H1 (cell line): Measurements from ENCODE around the gene LMTK2. TPM values are rescaled to one million over a fixed set of nuclear protein-coding genes. Genes with fewer than 3 reads are reported as not detected.

Experiments
- BACH1 ChIP-seq: IDR thresholded peaks from 2 replicates; pipeline ENCODE4 v1.6.1; 2012; ENCODE audit warnings: low read length, improper control_type of control experiment
- EP300 ChIP-seq, 2 experiments: IDR thresholded peaks; 1 replicate in 1 of 2; 2 replicates in 1 of 2; pipeline ENCODE4 v1.6.1; 2011 to 2012; ENCODE audit warnings: low read depth in 2 of 2, low read length in 2 of 2, mild to moderate bottlenecking in 2 of 2, borderline replicate concordance in 1 of 2, inconsistent platforms in 1 of 2, moderate library complexity in 1 of 2
- polyA plus RNA-seq, 7 experiments: library from polyadenylated mRNA; depleted of rRNA in 3 of 7; stranded (reverse) in 5 of 7; unstranded in 2 of 7; fragments of >200 nt in 5 of 7; fragments of 200-250 nt in 2 of 7; gene quantifications; 1 replicate in 5 of 7; 2 replicates in 1 of 7; 4 replicates in 1 of 7; pipeline versions ENCODE4 v1.2.1 to v1.2.3, GENCODE V29; 2011 to 2013; ENCODE audit warnings: missing spikeins in 2 of 7, mixed read lengths in 2 of 7
- total RNA-seq: library from RNA; stranded (reverse); fragmentation: NEBNext Ultra II Directional; extraction: Animal tissue kit (Norgen Biotek cat#: 25700); gene quantifications from 2 replicates; pipeline ENCODE4 v1.2.1, GENCODE V29; 2021
- TF ChIP-seq, protein P1 (sequence below): fragments of 300-600 bp; sonication (generic); IDR thresholded peaks from 2 replicates; pipeline ENCODE4 v1.7.1; 2012; ENCODE audit warnings: low read length, moderate library complexity, mild to moderate bottlenecking, inconsistent platforms; ENCODE audit not compliant: insufficient replicate concordance
- TF ChIP-seq, protein P2 (sequence below): IDR thresholded peaks from 2 replicates; pipeline ENCODE4 v1.6.1; 2012; ENCODE audit warnings: inconsistent platforms

Gene LMTK2
- total and polyA plus RNA-seq, 2 of the 8 experiments (the other 6 are each of a cell fraction or from before 2014, with no cell fraction given), result 9.7 to 30.7 TPM

DNA sequence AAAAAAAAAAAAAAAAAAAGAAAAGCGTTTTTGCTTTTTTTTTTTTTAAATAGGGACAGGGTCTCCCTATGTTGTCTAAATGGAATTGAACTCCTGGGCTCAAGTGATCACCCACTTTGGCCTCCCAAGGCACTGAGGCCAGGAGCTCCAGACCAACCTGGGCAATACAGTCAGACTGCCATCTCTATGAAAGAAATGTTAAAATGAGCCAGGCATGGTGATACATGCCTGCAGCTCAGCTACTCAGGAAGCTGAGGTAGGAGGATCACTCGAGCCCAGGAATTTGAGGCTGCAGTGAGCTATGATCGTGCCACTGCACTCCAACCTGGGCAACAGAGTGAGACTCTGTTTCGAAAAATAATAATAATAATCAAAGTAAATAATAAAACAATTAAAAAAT lies 16.5 kb upstream of the LMTK2 start (continued):
- TF ChIP-seq EP300 (IDR thresholded peaks at IDR 0.05; ENCODE audit: borderline replicate concordance in 1 of 2, low read depth in 2 of 2, low read length in 2 of 2) (no peak), BACH1 (no peak)
- TF ChIP-seq, protein P1, sequence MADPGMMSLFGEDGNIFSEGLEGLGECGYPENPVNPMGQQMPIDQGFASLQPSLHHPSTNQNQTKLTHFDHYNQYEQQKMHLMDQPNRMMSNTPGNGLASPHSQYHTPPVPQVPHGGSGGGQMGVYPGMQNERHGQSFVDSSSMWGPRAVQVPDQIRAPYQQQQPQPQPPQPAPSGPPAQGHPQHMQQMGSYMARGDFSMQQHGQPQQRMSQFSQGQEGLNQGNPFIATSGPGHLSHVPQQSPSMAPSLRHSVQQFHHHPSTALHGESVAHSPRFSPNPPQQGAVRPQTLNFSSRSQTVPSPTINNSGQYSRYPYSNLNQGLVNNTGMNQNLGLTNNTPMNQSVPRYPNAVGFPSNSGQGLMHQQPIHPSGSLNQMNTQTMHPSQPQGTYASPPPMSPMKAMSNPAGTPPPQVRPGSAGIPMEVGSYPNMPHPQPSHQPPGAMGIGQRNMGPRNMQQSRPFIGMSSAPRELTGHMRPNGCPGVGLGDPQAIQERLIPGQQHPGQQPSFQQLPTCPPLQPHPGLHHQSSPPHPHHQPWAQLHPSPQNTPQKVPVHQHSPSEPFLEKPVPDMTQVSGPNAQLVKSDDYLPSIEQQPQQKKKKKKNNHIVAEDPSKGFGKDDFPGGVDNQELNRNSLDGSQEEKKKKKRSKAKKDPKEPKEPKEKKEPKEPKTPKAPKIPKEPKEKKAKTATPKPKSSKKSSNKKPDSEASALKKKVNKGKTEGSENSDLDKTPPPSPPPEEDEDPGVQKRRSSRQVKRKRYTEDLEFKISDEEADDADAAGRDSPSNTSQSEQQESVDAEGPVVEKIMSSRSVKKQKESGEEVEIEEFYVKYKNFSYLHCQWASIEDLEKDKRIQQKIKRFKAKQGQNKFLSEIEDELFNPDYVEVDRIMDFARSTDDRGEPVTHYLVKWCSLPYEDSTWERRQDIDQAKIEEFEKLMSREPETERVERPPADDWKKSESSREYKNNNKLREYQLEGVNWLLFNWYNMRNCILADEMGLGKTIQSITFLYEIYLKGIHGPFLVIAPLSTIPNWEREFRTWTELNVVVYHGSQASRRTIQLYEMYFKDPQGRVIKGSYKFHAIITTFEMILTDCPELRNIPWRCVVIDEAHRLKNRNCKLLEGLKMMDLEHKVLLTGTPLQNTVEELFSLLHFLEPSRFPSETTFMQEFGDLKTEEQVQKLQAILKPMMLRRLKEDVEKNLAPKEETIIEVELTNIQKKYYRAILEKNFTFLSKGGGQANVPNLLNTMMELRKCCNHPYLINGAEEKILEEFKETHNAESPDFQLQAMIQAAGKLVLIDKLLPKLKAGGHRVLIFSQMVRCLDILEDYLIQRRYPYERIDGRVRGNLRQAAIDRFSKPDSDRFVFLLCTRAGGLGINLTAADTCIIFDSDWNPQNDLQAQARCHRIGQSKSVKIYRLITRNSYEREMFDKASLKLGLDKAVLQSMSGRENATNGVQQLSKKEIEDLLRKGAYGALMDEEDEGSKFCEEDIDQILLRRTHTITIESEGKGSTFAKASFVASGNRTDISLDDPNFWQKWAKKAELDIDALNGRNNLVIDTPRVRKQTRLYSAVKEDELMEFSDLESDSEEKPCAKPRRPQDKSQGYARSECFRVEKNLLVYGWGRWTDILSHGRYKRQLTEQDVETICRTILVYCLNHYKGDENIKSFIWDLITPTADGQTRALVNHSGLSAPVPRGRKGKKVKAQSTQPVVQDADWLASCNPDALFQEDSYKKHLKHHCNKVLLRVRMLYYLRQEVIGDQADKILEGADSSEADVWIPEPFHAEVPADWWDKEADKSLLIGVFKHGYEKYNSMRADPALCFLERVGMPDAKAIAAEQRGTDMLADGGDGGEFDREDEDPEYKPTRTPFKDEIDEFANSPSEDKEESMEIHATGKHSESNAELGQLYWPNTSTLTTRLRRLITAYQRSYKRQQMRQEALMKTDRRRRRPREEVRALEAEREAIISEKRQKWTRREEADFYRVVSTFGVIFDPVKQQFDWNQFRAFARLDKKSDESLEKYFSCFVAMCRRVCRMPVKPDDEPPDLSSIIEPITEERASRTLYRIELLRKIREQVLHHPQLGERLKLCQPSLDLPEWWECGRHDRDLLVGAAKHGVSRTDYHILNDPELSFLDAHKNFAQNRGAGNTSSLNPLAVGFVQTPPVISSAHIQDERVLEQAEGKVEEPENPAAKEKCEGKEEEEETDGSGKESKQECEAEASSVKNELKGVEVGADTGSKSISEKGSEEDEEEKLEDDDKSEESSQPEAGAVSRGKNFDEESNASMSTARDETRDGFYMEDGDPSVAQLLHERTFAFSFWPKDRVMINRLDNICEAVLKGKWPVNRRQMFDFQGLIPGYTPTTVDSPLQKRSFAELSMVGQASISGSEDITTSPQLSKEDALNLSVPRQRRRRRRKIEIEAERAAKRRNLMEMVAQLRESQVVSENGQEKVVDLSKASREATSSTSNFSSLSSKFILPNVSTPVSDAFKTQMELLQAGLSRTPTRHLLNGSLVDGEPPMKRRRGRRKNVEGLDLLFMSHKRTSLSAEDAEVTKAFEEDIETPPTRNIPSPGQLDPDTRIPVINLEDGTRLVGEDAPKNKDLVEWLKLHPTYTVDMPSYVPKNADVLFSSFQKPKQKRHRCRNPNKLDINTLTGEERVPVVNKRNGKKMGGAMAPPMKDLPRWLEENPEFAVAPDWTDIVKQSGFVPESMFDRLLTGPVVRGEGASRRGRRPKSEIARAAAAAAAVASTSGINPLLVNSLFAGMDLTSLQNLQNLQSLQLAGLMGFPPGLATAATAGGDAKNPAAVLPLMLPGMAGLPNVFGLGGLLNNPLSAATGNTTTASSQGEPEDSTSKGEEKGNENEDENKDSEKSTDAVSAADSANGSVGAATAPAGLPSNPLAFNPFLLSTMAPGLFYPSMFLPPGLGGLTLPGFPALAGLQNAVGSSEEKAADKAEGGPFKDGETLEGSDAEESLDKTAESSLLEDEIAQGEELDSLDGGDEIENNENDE, result no peak
- TF ChIP-seq, protein P2, sequence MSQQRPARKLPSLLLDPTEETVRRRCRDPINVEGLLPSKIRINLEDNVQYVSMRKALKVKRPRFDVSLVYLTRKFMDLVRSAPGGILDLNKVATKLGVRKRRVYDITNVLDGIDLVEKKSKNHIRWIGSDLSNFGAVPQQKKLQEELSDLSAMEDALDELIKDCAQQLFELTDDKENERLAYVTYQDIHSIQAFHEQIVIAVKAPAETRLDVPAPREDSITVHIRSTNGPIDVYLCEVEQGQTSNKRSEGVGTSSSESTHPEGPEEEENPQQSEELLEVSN, result no peak
